Stimulated activated CD4-positive, alpha-beta T cell treated with anti-CD3 and anti-CD28 coated beads, Interleukin-4, amount 100 ng/mL, for 1 hour (primary cell): ENCODE data around the gene TBKBP1.

Source experiments
- DNase-seq: peaks from one replicate; pipeline ENCODE4 v3.0.0-alpha.2; 2020

TBKBP1 gene

DNA sequence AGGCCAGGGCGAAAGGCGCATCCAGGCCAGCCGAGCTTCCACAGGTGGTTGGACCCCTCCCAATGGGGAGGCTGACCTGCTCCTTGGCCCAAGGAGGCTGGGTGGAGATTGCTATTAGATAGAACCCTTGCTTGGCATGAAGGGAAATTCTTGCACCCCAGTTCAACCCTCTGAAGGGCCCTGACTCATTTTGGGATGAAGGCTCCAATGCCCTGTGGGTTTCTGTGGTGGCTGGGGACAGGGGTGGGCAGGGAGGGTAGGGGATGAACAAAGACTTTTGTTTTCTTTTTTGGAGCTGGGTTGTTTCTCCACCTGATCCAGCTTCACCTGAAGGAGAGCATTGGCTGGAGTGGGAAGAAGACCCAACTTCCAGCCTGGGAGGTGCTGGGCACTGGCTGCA lies 22.4 kb downstream of the TBKBP1 start:
- DNase-seq: no peak

DNA sequence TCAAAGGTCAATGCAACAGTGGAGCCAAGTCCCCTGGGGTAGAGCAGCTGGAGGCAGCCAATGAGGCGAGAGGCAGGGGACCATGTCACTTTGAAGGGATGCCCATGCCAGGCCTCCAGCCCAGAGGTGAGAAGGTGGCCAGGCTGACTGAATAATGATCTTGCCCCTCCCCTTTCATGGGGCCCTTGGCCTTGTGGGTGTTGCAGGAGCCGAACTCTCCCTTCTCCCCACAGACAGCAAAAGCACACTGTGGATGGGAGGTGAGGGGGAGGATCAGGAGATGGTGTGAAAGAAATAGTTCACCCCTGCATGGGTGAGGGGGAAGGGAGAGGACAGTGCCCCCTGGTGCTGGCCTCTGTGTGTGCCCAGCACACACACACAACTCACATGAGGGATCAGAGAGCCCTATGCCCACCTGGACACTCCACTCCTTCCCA lies 23.3 kb downstream of the TBKBP1 start:
- DNase-seq: peak; percentile 60

DNA sequence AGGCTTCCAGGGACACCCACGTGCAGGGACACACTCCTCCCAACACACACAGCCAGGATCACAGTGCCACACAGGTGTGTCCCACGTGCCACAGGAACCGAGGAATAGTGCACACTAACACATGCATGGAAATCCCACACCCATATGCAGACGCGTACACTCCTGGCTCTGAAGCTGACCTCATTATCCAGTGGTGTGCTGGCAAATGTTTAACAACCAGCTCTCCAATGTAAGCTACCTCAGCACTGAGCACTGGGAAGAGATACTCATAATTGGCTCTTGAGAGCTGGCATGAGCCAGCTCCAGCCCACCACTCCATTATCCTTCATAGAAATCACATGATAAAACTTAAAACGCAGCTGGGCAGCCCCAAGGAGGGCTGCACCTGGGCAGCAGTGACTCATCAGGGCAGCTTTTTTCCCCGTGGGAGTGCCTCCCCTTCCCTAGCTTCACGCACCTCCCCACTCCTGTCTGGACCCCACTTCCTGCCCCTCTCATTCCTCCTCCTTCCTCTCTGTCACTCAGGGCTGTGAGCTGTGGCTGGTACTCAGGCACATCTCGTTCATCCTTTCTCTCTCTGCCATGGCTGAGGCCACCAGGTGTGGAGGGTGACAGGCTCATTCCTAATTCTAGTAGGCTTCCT lies 24.1 kb downstream of the TBKBP1 start:
- DNase-seq: peak; percentile 59

DNA sequence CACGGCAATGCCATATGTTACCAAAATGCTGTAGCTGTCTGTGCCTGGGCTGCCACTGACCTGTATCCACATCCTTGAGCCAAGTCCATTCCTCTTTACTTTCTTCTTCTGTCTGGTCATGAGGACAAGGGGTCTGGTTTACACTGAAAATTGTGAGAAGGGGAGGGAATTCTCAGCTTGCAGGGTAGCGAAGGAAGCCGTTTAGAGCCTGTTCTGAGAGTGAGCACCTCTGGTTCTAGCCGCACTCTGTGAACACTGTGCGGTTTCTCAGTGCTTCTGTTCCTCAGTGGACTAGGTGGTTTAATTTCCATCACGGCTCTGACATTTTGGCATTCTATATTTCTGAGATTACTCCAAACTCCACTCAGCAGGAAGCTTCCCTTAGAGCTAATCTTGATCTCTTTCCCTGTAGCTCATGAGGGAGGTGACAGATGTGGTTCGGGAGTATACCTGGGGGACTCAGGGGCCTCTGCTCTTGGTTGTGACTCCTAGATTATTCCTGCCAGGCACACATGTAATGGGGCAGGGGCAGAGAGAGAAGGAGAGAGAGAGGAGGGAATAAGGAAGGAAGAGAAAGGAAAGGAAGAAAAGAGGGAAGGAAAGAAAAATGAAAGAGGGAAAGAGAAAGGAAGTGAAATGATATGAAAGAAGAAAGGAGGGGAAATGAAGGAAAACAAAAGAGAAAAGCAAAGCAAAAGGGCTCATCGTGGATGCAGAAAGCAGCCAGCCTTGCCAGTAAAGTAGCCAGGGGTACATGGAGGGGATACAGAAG lies 24.9 kb downstream of the TBKBP1 start:
- DNase-seq: no peak

DNA sequence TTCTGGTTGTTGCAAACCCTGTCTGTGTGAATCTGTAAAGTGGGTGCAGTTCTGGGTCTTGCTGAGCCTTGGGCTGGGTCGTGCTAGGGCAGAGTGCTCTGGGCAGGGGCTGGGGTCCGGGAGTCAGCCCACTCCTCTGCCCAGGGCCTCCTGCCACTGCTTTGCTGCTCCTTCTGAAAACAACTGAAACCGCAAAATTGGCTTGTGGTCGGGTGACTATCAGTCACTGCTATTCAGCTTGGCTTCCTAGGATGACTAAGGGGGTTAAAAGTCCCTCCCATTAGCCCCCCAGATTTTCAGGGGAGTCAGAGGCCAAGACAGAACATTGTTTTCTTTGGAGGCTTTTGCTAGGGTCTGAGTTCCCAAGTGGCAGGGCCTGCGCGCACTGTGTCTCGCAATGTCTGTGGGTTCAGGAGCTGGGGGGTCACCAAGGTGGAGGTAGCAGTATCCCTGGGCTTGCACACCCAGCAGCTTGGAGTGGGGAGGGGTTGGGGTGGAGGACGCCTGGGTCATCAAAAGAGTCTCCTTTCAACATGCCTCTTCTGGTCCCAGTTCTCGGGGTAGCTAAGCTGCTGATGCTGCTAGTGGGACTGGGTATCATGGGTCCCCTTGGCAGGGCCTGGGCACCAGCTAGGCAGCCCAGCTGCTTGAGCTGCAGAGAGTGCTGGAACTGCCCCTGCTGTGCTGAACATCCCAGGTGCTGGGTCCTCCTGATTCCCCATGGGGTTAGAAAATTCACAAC lies 25.6 kb downstream of the TBKBP1 start:
- peak; percentile 66 for DNase-seq

DNA sequence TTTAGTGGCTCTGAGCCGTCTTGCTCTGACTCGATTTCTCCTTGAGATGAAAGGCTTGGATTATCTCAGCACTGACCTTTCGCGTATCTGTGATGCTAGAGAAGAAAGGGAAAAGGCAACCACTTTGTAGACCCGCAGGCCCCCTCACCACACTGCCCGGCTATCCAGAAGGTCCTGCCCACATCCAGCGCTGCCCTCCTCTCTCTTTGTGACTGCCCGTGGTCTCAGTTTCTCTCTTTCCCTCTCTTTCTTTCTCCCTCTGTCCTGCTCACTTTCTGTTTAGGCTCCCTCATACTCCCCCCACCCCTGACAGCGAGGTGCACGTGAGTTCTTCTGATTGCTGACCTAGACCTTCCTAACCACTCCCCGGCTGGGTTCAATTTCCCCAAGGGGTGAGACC lies 26.2 kb downstream of the TBKBP1 start:
- no peak for DNase-seq

DNA sequence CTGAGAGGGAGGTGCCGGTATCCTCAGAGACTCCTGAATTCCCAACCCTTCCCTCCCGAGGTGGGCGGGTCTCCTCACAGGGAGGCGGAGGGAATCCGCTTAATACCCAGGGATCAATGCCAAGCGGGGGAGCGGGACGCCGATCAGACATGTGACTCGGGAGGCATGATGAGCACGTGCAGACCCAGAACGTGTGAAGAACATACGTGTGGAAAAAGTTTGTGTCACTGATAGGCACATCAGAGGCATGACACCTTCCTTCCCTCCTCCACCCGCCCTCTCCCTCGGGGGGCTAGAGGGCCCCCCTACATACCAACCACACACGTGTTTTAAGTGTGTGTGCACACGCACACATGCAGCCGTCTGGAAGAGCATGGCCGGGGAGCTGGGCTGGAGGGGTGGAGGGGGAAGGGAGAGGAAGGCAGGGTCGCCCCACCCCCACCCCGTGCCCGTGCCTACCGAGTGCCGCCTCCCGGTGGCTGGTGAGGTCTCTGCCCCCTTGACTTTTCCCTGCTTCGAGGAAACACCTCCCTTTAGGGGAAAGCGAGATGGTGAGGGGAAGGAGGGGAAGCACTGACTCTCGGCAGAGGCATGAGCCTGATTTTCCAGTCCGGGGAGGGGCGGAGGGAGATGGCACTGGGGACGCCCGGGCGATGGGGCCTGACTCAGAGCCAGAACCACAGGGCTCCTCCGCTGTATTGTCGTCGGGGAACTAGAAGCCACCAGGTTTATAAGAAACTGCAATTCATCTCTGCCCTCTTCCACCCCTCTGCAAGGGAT lies 27.0 kb downstream of the TBKBP1 start:
- DNase-seq: peak; percentile 96

DNA sequence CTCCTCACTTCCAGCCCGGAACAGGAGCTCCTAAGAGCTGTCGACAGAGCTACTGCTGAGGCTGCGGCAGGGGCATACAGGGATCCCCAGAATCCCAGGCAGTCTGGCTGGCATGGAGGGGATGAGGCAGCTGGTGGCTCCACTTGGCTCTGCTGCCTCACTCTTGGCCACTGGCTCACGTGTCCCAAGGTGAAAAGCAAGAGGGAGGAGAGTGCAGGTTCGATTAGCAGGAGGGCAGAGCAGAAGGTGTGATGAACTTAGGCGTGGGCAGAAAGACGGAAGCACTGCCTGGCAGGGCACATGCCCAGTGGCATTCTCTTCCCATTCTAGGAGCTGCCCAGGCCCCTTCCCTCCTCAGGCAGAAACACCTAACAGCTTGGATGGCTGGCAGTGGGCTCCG lies 27.8 kb downstream of the TBKBP1 start:
- no peak for DNase-seq

DNA sequence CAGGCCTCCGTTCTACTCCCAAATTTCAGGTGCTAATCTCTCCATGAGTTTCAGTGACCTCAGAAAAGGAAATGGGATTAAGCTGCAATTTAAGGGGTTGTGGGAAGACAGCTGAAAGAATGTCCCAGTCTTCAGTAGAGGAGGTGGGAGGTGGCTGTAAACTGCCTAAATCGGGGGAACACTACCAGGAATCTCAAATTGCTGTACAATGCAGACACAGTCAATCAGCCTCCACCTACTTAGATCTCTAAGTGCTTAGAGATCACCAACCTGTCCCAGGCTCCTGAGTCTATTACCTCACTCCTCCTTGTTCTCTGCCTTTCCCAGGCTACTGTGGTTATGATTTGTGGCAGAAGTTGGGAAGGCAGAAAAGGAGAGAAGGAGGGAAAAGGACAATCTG lies 30.7 kb downstream of the TBKBP1 start:
- DNase-seq: no peak

DNA sequence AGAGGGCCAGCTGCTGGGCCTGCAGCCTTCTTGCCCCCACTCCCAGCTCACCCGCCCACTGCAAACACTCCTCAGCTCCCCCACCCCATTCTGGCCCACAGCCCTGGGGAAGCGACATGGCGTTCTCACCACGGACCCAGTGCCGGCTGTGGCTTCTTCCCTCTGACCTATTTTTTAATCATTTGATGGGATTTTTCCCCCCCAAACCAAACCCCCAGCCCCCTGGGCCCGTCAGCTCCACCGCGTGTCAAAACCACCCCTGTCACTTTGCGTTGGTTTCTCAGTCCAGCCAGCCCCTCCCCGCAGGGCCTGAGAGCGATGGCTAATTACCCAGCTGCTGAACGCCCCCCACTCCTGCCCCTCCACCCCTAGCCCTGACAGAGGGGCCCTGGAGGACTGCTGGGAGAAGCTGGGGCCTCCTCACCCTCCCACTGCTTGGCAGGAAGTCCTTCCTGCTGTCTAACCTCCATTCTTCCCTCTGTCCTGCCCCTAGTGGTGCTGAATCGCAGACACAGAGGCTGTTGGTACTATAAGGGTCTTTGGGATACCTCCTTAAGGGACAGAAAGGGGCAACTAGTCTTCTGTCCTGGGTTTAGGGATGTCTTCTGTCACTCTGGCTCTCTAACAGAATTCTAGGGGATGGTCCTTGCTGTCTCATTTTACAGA lies 31.6 kb downstream of the TBKBP1 start:
- DNase-seq: no peak

DNA sequence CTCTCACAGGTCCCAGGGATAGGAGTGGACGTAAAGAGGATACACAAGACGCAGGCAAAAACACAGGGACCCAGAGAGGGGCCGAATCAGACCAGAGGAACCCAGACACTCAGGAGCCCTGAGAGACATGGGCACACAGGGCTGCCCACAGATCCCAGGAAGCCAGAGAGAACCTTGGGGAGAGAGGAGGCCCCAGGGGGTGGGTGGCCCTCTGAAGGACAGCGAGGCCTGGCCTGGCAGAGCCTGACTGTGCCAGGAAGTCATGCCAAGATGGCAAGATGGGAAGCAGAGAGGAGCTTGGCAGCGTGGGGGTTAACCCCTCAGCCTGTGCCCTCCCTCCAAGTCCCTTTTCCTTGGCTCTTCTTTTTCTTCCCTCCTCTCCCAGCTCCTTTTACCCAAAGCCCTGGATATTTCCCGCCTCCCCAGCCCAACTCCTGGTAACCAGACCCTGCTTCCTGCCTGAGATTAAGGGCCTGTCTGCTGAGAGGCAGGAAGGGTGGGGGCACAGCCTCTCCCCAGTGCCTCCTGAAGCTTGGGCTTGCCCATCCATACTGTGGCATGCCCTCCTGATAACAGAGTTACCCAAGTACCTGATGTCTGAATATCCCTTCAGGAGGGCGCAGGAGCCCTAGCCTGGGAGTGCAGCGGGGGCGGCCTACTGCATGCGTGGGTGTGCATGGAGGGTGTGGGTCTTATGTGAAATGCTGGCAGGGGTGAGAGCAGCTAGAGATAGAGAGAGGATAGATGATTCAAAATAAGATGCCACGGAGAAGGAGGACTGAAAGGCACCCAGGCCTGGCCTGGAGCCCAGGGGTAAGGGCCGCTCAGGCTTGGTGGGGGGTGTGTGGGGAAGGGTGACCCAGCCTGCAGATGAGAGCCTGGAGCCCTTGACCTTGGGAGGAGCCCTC lies 33.1 kb downstream of the TBKBP1 start:
- DNase-seq: no peak

DNA sequence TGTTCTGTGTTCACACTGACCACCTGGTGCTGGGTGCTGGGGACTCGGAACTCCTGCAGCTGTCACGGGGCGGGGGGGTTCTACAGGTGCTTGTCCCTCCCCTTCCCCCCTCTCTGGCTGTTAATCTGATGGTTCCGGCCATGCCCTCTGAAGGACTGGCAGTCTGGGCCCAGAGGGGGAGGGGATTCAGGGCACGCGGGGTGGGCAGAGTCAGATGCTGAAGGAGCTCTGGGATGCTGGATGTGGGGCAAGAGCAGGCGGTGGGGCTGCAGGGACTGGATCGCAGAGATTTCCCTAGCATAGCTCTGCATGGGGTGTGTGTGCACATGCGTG lies 33.7 kb downstream of the TBKBP1 start:
- peak; percentile 2 for DNase-seq

DNA sequence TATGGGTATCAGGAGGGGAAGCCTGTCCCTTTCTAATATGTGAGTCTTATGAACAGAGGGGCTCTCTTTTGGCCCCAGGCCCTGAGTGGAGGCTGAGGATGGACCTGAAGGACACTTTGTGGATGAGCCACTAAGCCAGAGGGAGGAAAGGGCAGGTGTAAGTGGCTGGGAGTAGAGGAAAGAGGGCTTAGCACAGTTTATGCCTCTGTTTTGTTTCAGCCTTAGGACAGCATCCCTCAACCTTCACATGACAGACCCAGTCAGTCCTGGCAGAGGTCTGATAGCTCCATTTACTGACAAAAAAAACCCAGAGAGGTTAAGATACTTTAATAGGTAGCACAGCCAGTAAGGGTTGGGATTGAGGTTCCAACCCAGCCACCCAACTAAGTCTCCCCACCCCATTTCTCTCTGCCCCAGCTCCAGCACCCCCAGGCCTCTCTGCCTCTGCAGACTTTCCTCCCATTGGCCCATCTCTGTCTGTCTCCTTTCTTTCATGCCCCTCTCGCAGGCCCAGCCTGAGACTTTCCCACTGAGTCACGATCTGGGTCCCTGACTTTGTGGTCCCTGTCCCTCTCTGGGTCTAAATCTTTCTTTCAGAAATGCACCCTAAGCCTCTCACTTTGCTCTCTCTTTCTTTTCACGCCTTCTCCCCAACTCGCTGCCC lies 34.4 kb downstream of the TBKBP1 start:
- DNase-seq: no peak

DNA sequence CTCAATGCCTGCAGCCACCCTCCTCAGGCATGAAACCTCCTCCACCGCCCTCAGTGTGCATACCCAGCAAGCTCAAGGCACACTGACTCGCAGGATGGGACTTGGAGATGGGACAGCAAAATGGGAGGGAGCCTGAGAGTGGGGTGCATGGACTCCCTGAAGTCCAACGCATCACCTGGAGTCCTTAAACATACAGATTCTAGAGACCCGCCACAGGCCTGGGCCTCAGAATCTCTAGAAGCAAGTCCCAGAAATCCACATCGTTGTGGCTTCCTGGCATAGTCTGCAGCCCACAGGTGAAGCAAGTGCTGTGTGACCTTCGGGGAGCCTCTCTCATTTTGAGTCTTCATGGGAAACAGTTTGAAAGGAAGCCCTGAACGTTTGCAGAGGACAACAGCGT lies 35.5 kb downstream of the TBKBP1 start:
- DNase-seq: no peak

DNA sequence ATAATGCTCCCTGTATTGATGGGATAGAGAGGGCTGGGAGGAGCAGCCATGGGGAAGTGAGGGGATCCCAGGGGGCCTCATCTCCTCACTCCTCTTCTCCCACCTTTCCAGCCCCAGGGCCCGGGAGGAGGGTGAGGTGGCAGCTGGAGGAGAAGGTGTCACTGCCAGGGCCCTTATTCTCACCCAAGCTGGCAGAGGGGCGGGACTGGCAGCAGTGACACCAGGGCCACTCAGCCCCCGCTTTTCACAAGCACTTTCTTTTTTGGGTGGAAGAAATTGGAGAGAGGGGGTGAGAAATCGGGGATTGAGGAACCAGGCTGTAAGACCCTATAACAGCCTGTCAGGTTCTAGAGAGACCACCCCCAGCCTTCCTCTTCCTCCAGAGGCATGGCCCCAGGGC lies 36.7 kb downstream of the TBKBP1 start:
- peak; percentile 6 for DNase-seq

DNA sequence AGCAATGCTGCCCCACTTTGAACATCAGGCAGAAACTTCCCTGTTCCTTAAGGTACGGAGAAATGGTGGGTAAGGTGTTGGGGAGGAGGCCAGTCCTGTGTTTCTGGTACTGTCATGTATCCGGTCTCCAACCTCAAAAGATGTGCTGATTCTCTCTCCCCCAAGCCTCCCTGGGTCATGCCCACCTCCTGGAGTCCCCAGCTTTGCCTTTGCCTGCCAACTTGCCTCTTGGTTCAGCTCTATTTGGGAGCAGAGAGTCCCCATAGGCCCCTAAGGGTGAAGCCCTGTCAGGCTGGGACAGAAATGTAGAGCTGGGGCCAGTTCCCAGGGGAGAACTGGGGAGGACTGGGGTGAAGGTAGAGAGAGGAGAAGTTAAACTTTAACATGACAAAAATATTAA lies 37.4 kb downstream of the TBKBP1 start:
- no peak for DNase-seq

DNA sequence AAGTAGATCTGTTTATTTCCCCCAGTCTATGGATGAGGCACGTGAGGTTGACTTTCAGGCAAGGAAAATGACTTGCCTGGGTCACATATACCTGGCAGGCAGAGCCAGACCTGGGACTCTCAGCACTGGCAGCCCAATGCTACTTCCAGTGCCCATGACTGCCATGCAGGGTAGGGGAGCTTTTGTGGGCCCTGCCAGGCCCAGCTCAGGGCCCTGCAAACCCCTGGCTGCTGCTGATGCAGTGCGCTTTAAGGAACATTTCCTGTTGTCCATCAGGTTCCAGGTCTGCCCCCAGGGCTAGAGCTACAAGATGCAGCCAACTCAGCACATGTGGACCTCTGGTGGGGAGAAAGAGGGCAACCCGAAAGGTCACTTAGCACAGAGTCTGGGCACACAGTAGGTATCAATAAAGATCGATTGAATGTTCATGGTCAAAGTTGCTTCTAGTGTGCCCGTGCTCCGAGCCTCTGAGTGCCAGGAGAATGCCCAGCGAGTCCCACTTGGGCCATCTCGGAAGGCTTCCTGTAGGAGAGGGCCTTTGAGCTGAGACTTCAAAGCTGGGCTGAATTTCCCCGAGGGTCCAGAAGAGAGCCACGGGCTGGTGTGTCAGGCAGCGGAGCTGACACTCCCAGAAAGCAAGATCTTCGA lies 38.6 kb downstream of the TBKBP1 start:
- DNase-seq: peak; percentile 5

DNA sequence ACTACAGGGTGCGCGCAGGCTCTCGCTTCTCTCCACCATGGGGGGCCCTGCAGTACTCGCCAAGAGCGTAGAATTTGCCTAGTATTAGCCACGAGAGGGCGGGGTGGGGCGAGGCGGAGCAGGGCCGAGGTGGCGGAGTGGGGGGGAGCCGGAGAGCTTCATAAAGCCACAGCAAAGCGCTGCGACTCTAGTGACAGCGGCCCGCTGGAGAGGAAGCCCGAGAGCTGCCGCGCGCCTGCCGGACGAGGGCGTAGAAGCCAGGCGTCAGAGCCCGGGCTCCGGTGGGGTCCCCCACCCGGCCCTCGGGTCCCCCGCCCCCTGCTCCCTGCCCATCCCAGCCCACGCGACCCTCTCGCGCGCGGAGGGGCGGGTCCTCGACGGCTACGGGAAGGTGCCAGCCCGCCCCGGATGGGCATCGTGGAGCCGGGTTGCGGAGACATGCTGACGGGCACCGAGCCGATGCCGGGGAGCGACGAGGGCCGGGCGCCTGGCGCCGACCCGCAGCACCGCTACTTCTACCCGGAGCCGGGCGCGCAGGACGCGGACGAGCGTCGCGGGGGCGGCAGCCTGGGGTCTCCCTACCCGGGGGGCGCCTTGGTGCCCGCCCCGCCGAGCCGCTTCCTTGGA lies 39.2 kb downstream of the TBKBP1 start, which contains the start of gene TBX21:
TBX21 (plus strand) TSS at position 190 of the 627 bp plus-strand sequence; CDS start at position 409, 219 bp downstream.
- peak; percentile 93 for DNase-seq

DNA sequence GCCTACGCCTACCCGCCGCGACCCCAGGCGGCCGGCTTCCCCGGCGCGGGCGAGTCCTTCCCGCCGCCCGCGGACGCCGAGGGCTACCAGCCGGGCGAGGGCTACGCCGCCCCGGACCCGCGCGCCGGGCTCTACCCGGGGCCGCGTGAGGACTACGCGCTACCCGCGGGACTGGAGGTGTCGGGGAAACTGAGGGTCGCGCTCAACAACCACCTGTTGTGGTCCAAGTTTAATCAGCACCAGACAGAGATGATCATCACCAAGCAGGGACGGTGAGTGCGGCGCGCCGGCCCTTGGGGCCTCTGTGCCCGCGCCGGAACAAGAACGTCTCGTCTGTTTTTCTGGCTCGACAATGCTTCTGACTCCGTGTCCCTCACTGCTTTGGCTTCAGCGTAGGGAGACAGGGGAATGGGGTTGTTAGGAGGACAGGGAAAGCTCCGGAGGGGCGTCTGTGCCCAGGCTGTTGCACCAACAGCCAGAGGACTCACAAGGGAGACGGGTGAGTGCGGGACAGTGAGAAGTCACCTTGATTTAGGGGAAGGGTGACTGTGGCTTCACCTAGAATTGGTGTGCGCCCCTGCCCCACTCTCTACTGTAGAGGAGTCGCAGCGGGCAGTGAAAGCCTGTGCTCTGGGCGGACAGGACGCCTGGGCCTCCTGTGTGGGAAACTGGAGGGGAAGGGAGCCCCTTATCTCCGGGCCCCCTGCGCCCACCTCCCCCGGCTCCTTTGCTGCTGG lies 39.9 kb downstream of the TBKBP1 start:
- DNase-seq: peak; percentile 29
